Ramos (cell line): ENCODE measurements around the gene SLC25A42.

Experiments
- in situ Hi-C: fragments of 300-500 bp; cut with MboI; formaldehyde crosslinking; loops from one replicate; pipeline ENCODE4 v1.14.3; 2022; ENCODE audit warnings: low sequenced_read_pairs; ENCODE audit not compliant: unreplicated experiment

Gene SLC25A42

GRCh38 chr19:19067276-19068072, 3.7 kb downstream of the SLC25A42 start:
- in situ Hi-C loops = no loop called here

- in situ Hi-C loops = no loop called here
These were observed 5.2 kb downstream of the SLC25A42 start for GRCh38 chr19:19068659-19069654.

- in situ Hi-C loops = no loop called here
These were observed 8.1 kb downstream of the SLC25A42 start for GRCh38 chr19:19071897-19072296.

- in situ Hi-C loops = no loop called here
These were observed 10.5 kb downstream of the SLC25A42 start for GRCh38 chr19:19074196-19074882.

- in situ Hi-C loops = no loop called here
These were observed 11.3 kb downstream of the SLC25A42 start for GRCh38 chr19:19075126-19075525.

GRCh38 chr19:19076476-19076875, 12.7 kb downstream of the SLC25A42 start:
- in situ Hi-C loops = no loop called here

GRCh38 chr19:19077103-19077502, 13.3 kb downstream of the SLC25A42 start:
- in situ Hi-C loops = no loop called here

- in situ Hi-C loops = no loop called here
These were observed 15.0 kb downstream of the SLC25A42 start for GRCh38 chr19:19078801-19079200.

- in situ Hi-C loops = no loop called here
These were observed 15.8 kb downstream of the SLC25A42 start for GRCh38 chr19:19079571-19079970.

GRCh38 chr19:19081642-19082151, 17.9 kb downstream of the SLC25A42 start:
- in situ Hi-C loops = no loop called here

GRCh38 chr19:19083413-19084178, 19.8 kb downstream of the SLC25A42 start:
- in situ Hi-C loops = no loop called here

- in situ Hi-C loops = no loop called here
These were observed 23.9 kb downstream of the SLC25A42 start for GRCh38 chr19:19087676-19088075.

- in situ Hi-C loops = no loop called here
These were observed 30.7 kb downstream of the SLC25A42 start for GRCh38 chr19:19094513-19094912.

- in situ Hi-C loops = no loop called here
These were observed 31.9 kb downstream of the SLC25A42 start for GRCh38 chr19:19095691-19096090.

GRCh38 chr19:19096641-19097627, 33.1 kb downstream of the SLC25A42 start:
- in situ Hi-C loops = no loop called here

- in situ Hi-C loops = no loop called here
These were observed 34.4 kb downstream of the SLC25A42 start for GRCh38 chr19:19098084-19098702.

GRCh38 chr19:19098703-19099632, 35.2 kb downstream of the SLC25A42 start:
- in situ Hi-C loops = no loop called here
